Fibroblast of skin of back (primary cell): ENCODE data around the gene HYI.
"Not testable (repeated sequence)": the region's sequence is repeated elsewhere in the genome, so short reads cannot be mapped to it uniquely, and the experiment has no call there.

Experiments used
- DNase-seq: peaks from one replicate; pipeline ENCODE4 v3.0.0-alpha.2; 2013

Gene HYI

DNA sequence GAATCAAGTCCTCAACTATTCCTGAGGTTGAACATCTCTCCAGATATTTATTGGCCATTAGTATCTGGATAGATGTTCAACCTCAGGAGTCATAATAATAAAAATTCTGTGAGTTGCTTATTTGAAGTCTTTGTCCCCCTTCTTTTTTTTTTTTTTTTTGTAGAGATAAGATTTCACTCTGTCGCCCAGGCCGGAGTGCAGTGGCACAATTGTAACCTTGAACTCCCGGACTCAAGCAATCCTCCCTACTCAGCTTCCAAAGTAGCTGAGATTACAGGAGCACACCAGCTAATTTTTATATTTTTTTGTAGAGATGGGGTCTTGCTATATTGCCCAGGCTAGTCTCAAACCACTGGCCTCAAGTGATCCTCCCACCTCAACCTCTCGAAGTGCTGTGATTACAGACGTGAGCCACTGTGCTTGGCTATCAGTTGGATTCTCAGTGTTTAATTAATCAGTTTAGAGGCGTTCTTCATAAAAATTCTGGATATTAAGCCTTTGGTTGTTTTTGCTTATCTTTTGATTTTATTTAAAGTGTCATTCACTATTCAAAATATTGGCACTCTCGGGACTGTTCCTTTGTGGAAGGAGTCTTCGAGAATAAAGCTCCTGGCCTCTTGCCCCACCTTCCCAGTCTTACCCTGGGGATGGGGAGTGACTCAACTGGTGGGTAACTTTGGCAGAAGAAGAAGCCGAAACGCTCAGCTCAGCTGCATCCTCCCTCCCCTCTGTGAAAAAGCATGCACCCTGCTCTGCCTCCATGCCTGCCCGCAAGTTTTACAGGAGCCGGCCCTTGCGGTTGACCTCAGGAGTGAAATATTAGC is 11.2 kb upstream of the HYI start:
- no peak for DNase-seq

DNA sequence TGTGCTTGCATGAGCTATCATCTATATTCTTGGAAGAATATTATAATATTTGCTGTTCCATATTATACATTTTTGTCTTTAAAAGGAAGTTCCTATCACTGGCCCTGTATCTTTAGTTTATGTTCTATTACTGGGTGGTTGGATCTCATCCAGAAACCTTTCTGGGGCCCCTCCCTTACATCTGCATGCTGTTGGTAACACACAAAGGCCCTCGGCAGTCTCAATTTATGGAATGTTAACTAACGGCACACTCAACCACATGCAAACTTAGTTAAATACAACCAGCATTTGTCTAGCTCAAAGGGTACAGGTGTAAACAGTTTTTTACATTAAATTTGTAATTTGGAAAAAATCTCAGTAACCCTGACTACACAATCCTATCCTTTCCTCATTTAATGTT is 9.7 kb upstream of the HYI start:
- DNase-seq = peak; percentile 17

DNA sequence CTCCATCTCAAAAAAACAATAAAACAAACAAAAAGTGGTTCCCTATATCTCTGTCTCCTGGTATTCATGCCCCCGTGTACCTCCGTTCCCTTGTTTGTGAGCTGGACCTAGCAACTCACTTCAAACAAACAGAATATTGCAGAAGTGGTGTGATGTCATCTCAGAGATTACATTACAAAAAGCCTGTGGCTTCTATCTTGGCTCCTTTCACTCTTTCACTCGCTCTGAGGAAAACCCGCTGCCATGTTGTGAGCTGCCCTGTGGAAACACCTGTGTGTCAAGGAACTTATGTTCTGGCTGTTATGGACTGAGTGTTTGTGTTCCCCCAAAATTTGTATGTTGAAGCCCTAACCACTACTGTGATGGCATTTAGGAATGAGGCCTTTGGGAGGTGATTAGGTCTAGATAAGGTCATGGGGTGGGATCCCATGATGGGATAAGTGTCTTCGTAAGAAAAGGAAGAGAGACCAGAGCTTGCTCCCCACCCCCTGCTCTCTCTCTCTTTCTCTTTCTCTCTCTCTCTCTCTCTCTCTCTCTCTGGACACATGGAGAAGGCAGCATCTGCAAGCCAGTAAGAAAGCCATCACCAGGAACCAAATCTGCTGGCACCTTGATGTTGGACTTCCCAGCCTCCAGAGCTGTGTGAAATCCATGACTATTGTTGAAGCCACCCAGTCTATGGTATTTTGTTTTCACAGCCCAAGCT is 7.4 kb upstream of the HYI start:
- no peak for DNase-seq

- not testable (repeated sequence) for DNase-seq
Measured at GRCh38 chr1:43458379-43458778, 4.6 kb upstream of the HYI start.

DNA sequence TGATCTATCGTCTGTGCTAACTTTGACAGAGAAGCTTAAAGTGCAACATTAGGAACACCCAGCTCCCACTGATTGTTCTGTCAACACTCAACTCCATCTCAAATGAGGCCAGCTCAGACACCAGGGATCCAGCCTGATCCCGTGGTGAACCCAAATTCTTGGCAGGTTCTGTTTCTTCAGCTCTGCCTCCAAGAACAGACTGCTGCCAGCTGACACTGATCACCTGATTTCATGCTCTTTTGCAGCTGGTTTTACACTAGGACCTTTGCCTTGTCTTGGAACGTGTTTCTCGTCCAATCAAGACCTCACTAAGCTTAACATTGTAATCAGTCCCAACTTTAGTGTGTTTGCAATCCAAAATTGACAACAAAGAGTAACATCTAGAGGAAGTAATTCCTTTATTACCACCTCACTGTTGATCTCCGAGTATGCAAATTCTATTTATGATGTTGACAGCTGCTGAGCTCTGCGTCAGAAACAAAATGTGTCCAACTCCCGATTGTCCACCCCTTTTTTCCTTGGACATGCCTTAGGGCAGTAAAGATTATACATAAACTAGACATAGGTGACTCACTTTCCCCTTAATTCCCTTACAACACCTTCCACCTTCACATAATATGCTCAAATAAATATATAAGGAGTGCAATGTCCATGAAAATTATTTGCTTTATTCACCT is 1.6 kb upstream of the HYI start:
- no peak for DNase-seq

DNA sequence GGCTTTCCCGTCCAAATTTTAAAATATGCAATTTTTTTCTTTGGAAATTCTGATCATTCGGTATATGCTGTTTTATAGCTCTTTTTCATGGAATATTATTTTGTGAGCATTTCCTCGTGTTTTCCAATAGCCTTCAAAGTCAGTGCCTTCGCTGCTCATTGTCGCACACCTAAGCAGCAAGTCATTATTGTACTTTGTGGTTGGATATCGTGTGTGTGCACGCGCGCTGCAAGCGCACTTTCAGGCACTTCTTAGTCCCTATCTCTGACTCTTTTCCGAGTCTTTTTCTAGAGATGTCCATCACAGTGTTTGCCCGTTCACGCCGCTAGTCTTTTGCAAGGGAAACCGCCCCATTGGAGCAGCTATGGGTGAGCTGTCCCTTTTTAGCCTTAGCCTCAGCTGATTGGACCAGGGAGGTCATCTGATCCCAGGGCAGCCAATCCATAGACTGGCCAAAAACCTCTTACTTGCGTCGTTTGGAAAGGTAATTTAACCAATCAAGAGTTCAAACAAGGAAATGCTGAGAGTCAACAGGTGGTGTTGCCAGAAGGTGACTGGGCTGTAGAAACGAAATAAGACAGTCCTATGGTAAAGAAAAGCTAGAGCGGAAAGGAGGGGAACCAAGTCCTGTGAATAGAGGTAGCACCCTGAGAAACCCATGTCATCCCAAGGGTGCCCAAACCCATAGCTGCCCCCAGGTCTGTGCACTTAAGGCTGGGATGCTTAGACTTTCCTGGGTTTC is 710 bp upstream of the HYI start:
- DNase-seq = peak; percentile 87

- peak; percentile 71 for DNase-seq
Measured at GRCh38 chr1:43452789-43453441, 816 bp downstream of the HYI start.

GRCh38 chr1:43451701-43452532 is 1.8 kb downstream of the HYI start:
- no peak for DNase-seq

DNA sequence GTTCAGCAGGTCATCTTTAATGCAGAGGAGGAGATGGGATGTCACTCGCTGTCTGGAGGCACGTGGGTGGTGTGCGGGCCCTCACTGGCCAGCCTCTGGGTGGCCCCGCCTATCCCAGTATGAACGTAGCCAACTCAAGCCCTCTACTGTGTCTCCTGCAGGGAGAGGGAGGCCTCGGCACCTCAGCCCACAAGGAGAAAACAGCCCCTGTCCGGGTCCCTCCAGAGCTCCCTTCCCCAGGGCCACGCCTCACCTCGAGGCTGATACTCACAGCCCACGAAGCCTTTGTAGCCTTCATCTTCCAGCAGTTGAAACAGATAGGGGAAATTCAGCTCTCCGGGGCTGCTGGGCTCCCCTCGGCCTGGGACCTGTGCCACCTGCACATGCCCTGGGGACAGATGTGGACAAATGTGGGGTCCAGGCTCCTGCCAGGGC is 2.6 kb downstream of the HYI start:
- no peak for DNase-seq

DNA sequence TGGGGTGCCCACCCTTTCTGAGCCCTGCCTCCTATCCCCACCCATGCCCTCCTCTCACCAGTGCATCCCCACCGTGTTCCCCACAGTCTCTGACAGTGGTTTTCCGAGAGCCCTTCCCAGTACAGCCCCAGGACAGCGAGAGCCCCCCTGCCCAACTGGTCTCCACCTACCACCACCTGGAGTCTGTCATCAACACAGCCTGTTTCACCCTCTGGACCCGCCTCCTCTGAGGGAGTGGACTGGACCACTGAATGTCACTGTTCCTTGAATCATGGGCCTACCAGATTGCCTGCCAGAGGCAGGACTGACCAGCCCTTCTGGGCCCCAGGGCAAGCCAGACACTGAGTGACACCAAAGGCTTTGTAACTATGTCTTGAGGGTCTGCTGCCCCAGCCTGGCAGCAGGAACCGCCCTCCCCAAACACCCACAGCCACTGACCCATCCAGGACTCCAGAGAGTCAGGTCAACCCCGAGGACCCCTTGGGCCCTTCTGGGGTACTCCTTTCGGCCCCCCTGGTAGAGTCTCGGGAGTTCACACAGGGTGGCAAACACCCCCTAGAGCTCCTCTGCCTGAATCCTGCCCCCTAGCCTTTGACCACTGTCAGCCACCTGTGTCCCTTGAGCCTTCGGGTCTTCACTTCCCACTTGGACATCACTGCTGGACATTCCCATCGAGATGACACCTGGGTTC is 3.3 kb downstream of the HYI start:
- no peak for DNase-seq

DNA sequence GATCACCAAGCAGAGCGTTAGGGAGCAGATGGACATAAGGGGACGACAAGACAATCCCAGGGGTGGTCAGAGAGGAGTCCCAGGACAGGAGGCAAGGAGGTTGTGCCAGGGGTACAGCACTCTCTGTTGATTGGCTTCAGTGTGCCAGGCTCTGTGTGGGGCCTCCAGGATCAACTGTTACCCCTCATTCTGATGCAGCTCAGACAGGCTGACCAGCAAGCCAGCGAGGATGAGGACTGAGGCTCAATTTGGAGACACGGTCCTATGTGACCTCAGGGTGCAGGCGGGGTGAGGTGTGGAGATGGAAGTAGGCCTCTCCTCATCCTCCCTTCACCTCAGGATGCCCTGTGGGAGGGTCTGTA is 4.0 kb downstream of the HYI start:
- no peak for DNase-seq

DNA sequence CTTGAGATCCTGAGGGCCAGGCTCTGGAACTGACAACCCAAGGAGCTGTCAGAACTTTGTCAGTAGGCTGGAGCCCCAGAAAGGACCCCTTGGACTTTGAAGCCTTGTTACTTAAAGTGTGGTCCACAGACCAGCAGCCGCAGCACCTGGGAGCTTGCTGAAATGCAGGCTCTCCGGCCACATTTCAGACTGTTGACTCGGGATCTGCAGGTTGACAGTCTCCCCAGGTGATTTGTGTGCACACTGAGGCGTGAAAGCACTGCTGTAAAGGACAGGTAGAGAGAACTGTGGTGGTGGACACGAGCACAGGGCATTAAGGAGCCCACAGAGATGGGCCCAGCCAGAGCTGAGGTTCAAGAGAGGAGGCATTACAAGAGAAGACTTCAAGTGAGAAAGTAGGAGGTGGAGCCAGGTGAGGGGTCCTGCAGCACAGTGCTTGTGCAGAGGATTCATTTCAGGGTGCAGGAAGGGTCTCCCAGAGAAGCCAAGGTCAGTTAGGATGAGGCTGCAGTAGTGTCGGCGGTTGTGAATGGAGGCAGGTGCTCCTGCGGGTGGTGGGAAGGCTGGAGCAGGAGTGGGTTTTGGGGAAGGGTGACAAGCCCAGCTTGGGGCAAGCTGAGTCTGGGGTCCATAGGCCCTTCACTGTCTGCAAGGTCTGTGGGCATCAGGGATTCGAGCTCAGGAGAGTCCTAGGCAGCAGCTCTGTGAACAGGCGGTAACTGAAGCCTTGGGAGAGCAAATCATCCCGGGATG is 4.6 kb downstream of the HYI start:
- DNase-seq = no peak

- no peak for DNase-seq
Measured at GRCh38 chr1:43447891-43448708, 5.6 kb downstream of the HYI start.

DNA sequence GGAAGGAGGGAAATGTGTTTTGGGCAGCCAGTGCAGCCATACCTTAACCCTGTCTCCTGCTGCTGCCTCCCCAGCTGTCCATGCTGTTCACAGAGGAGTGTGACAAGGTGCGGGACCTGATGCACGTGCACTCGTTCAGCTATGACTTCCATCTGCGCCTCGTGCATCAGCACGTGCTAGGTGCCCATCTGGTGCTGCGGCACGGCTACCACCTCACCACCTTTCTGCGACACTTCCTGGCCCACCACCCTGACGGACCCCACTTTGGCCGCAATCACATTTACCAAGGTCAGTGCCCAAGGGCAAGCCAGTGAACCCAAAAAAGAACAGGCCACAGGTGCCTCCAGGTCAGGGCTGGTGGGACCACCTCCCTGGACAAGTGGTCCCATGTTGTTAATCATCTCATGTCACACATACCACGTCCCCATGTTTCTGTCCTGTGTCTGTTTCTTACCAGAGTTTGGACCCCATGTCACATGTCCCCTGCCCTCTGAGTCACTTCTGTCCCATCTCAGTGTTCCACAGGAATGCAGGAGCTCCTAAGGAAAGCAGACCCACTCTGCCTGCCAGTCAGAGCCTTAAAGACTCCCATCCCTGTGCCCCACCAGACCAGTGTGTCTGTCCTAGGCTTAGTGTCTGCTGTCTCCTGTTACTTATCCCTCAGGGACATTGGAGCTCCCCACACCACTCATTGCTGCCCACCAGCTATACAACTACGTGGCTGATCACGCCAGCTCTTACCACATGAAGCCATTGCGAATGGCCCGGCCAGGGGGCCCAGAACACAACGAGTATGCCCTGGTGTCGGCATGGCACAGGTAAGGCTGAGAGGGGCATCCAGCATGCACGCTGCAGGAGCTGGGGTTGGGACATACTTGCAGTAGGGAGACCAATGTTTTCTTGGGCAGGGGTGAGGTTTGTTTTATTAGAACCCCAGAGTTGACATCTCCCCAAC is 6.6 kb downstream of the HYI start:
- DNase-seq = no peak

DNA sequence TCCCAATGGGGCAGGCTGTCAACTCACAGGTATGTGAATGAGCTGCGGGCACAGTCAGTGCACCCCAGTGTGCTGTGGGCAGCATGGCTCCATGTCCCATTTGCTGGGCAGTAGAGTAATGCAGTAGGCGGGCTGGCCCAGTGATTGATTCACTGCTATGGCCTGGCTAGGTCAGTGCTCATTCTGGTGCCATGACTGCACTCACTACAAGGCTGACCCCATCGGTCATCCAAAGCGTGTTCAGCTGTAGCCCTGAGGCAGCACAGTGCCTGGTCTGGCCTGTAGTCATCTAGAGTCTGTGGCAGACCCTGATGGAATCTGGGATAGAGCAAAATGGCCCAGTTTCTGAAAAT is 7.4 kb downstream of the HYI start:
- no peak for DNase-seq

DNA sequence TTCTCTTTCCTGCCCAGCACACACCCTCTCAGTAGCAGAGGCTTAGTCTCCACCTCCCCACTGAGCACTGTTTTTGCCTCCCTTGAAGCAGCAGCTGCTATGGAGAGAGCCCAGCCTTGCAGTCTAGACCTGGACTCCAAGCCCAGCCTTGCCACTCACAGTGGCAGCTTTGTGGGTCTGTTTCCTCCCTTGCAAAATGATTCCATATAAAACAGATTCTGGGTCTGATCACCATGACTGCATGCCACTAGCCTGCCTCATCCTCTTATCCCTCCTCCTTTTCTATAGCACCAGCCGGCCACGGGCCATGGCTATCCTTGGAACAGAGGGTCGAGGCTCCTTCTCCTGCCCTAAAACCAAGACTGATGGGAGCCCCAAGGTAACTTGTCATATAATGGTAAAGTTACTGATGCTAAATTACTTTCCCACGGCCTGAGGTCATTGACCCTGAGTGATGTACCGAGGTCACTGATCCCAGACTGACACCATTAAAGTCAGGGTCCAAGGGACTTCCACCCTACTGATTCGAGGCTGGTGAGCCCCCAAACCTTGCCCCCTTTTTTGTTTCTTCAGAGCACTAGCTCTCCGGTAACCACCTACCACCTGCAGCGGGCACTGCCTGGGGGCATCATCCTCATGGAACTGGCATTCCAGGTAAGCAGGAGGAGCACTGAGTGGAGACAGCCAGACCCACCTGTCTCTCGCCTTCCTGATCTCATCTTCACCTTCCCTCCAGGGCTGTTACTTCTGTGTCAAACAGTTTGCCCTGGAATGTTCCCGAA is 7.9 kb downstream of the HYI start:
- no peak for DNase-seq

DNA sequence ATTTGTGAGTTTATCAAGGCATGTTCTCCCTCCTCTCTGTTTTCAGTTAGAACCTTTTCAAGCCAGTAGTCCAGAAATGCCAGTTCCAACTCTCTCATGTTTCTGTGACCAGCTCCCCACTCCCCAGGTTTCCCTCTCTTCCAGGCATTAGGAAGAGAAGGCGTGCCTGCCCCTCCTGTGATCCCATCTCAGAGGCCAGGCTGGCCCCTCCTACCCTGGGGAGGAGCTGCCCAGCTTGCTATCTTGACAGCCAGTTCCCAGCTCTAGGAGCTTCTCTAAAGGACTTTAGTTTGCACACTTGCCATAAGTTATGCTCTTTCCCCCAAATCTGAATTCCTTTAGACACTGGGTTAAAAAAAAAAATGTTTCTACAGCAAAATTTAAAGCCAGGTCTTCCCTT is 8.9 kb downstream of the HYI start:
- DNase-seq = no peak
